ENCODE data around the gene LINC01488. TPM values are rescaled to one million over a fixed set of nuclear protein-coding genes. Genes with fewer than 3 reads are reported as not detected.

The LINC01488 gene
- total and polyA plus RNA-seq, 7 donors: 0.36 TPM; not detected in 6

- no peak for DNase-seq
Measured at GRCh38 chr11:69518081-69518950, 36.9 kb downstream of the LINC01488 start.

GRCh38 chr11:69520186-69520916 is 38.9 kb downstream of the LINC01488 start:
- no peaks in the 10 kb centered on the region for H3K4me1 ChIP-seq
- intact Hi-C loops (cut with DNase I): no loop called here
- no peaks in the 10 kb centered on the region for H3K9me3 ChIP-seq
- H3K27ac ChIP-seq: no peak overlapping the region
- DNase-seq: no peak
- H3K27me3 ChIP-seq: no peaks in the 10 kb centered on the region
- no peaks in the 10 kb centered on the region for H3K36me3 ChIP-seq
- TF ChIP-seq CTCF (IDR thresholded peaks at IDR 0.05) (no peak), POLR2A (IDR thresholded peaks at IDR 0.05) (no peak), POLR2AphosphoS5 (IDR thresholded peaks at IDR 0.05) (no peak), EP300 (IDR thresholded peaks at IDR 0.05) (no peak)
- 91 to 94% methylated on average over 1 of the region's 1 CpG for WGBS, 2 donors
- no peak overlapping the region for H3K4me3 ChIP-seq

More at GRCh38 chr11:69518081-69518950, 36.9 kb downstream of the LINC01488 start:
- Histone ChIP-seq H3K27me3 (no peaks in the 10 kb centered on the region), H3K9me3 (no peaks in the 10 kb centered on the region), H3K4me1 (no peaks in the 10 kb centered on the region), H3K27ac (no peak overlapping the region), H3K36me3 (no peaks in the 10 kb centered on the region), H3K4me3 (no peak overlapping the region)
- intact Hi-C loops (cut with DNase I): no loop called here
- WGBS, 2 donors: 72 to 94% methylated on average over 5 of the region's 5 CpGs
- no peak for TF ChIP-seq CTCF (IDR thresholded peaks at IDR 0.05)
- no peak for TF ChIP-seq POLR2A (IDR thresholded peaks at IDR 0.05)
- no peak for TF ChIP-seq EP300 (IDR thresholded peaks at IDR 0.05)
- TF ChIP-seq POLR2AphosphoS5 (IDR thresholded peaks at IDR 0.05): no peak

GRCh38 chr11:69521457-69521856 is 40.0 kb downstream of the LINC01488 start:
- Histone ChIP-seq H3K4me1 (no peaks in the 10 kb centered on the region), H3K27ac (no peak overlapping the region), H3K36me3 (no peaks in the 10 kb centered on the region), H3K9me3 (no peaks in the 10 kb centered on the region), H3K4me3 (no peak overlapping the region), H3K27me3 (no peaks in the 10 kb centered on the region)
- intact Hi-C loops (cut with DNase I): no loop called here
- DNase-seq: no peak
- 71 to 88% methylated on average over 4 of the region's 4 CpGs for WGBS, 2 donors
- TF ChIP-seq POLR2A (IDR thresholded peaks at IDR 0.05) (no peak), POLR2AphosphoS5 (IDR thresholded peaks at IDR 0.05) (no peak), EP300 (IDR thresholded peaks at IDR 0.05) (no peak), CTCF (IDR thresholded peaks at IDR 0.05) (no peak)

- DNase-seq: no peak
- WGBS, 2 donors: 97 to 98% methylated on average over 3 of the region's 3 CpGs
- H3K36me3 ChIP-seq: no peaks in the 10 kb centered on the region
Measured at GRCh38 chr11:69523453-69523852, 42.0 kb downstream of the LINC01488 start.

More at GRCh38 chr11:69523453-69523852, 42.0 kb downstream of the LINC01488 start:
- Histone ChIP-seq H3K4me3 (no peak overlapping the region), H3K9me3 (no peaks in the 10 kb centered on the region), H3K27ac (no peak overlapping the region), H3K27me3 (no peaks in the 10 kb centered on the region), H3K4me1 (no peaks in the 10 kb centered on the region)
- TF ChIP-seq POLR2A (IDR thresholded peaks at IDR 0.05) (no peak), EP300 (IDR thresholded peaks at IDR 0.05) (no peak), CTCF (IDR thresholded peaks at IDR 0.05) (no peak), POLR2AphosphoS5 (IDR thresholded peaks at IDR 0.05) (no peak)
- intact Hi-C loops (cut with DNase I): no loop called here

All from sigmoid colon (tissue), 7 donors.